H9 (cell line): ENCODE results near the gene STPG3. TPM values are rescaled to one million over a fixed set of nuclear protein-coding genes. Genes with fewer than 3 reads are reported as not detected.

Experiments used
- DNase-seq: peaks from one replicate; pipeline ENCODE4 v3.0.0-alpha.2; 2017
- H2AFZ ChIP-seq: one replicate; pipeline ENCODE4 v1.6.1; 2013; ENCODE audit warnings: mild to moderate bottlenecking, low read length, control low read depth, moderate library complexity
- H2AK5ac ChIP-seq: 2 replicates; pipeline ENCODE4 v1.6.1; 2013; ENCODE audit warnings: low read length, control low read depth, mixed read lengths; ENCODE audit not compliant: insufficient read length
- H2BK120ac ChIP-seq: one replicate; pipeline ENCODE4 v1.6.1; 2013; ENCODE audit warnings: low read depth, mild to moderate bottlenecking, low read length, control low read depth, inconsistent platforms; ENCODE audit not compliant: poor library complexity, severe bottlenecking
- H2BK12ac ChIP-seq: 2 replicates; pipeline ENCODE4 v1.6.1; 2013; ENCODE audit warnings: low read length, control low read depth, mixed read lengths, low read depth; ENCODE audit not compliant: insufficient read length
- H2BK15ac ChIP-seq: 2 replicates; pipeline ENCODE4 v1.6.1; 2013; ENCODE audit warnings: low read depth, low read length, control low read depth
- H2BK20ac ChIP-seq: one replicate; pipeline ENCODE4 v1.6.1; 2013; ENCODE audit warnings: low read depth, mild to moderate bottlenecking, low read length, control low read depth, inconsistent platforms; ENCODE audit not compliant: poor library complexity, severe bottlenecking
- H2BK5ac ChIP-seq: 2 replicates; pipeline ENCODE4 v1.6.1; 2013; ENCODE audit warnings: low read length, control low read depth, mixed read lengths; ENCODE audit not compliant: insufficient read length
- H3K14ac ChIP-seq: 2 replicates; pipeline ENCODE4 v1.6.1; 2013; ENCODE audit warnings: low read length, control low read depth; ENCODE audit not compliant: insufficient read depth
- H3K18ac ChIP-seq: 2 replicates; pipeline ENCODE4 v1.6.1; 2013; ENCODE audit warnings: low read depth, mild to moderate bottlenecking, mixed read lengths, low read length, control low read depth; ENCODE audit not compliant: insufficient read length
- H3K23ac ChIP-seq: 2 replicates; pipeline ENCODE4 v1.6.1; 2013; ENCODE audit warnings: low read length, control low read depth, mixed read lengths, low read depth; ENCODE audit not compliant: insufficient read length
- H3K23me2 ChIP-seq: 2 replicates; pipeline ENCODE4 v1.6.1; 2013; ENCODE audit warnings: low read depth, mild to moderate bottlenecking, mixed read lengths, low read length, control low read depth; ENCODE audit not compliant: insufficient read length, poor library complexity, severe bottlenecking
- H3K27ac ChIP-seq: 2 replicates; pipeline ENCODE4 v1.5.1; 2013; ENCODE audit warnings: low read length, control low read depth, mixed read lengths, low read depth; ENCODE audit not compliant: insufficient read length
- H3K27me3 ChIP-seq: 2 replicates; pipeline ENCODE4 v1.6.1; 2013; ENCODE audit warnings: low read length, control low read depth, inconsistent platforms; ENCODE audit not compliant: insufficient read depth
- H3K4ac ChIP-seq: 2 replicates; pipeline ENCODE4 v1.6.1; 2013; ENCODE audit warnings: low read depth, mild to moderate bottlenecking, control low read depth, inconsistent platforms, low read length, moderate library complexity
- H3K4me1 ChIP-seq: 2 replicates; pipeline ENCODE4 v1.6.1; 2013; ENCODE audit warnings: low read length, control low read depth, inconsistent platforms; ENCODE audit not compliant: insufficient read depth
- H3K4me2 ChIP-seq: 2 replicates; pipeline ENCODE4 v1.6.1; 2013; ENCODE audit warnings: low read length, control low read depth, mixed read lengths; ENCODE audit not compliant: insufficient read length, insufficient read depth
- H3K56ac ChIP-seq: 2 replicates; pipeline ENCODE4 v1.6.1; 2013; ENCODE audit warnings: low read depth, mild to moderate bottlenecking, mixed read lengths, low read length, control low read depth; ENCODE audit not compliant: insufficient read length
- H3K79me1 ChIP-seq: 2 replicates; pipeline ENCODE4 v1.6.1; 2013; ENCODE audit warnings: low read depth, mild to moderate bottlenecking, moderate library complexity, low read length, control low read depth, inconsistent platforms; ENCODE audit not compliant: insufficient read depth, poor library complexity, severe bottlenecking
- H3K79me2 ChIP-seq: 2 replicates; pipeline ENCODE4 v1.6.1; 2013; ENCODE audit warnings: low read length, control low read depth, inconsistent platforms; ENCODE audit not compliant: insufficient read depth
- H3K9ac ChIP-seq: 2 replicates; pipeline ENCODE4 v1.6.1; 2013; ENCODE audit warnings: low read length, control low read depth, mixed read lengths; ENCODE audit not compliant: insufficient read length; ENCODE audit errors: extremely low read depth
- H3K9me3 ChIP-seq: one replicate; pipeline ENCODE4 v1.6.1; 2013; ENCODE audit warnings: low read depth, low read length, inconsistent platforms; ENCODE audit not compliant: control insufficient read depth
- H3T11ph ChIP-seq: one replicate; pipeline ENCODE4 v1.6.1; 2013; ENCODE audit warnings: mild to moderate bottlenecking, low read length, control low read depth, inconsistent platforms
- H4K20me1 ChIP-seq: one replicate; pipeline ENCODE4 v1.6.1; 2013; ENCODE audit not compliant: control insufficient read depth, insufficient read length, insufficient read depth
- H4K5ac ChIP-seq: 2 replicates; pipeline ENCODE4 v1.6.1; 2013; ENCODE audit warnings: low read depth, mild to moderate bottlenecking, mixed read lengths, low read length, control low read depth; ENCODE audit not compliant: insufficient read length
- H4K8ac ChIP-seq: replicated peaks from 2 replicates; pipeline ENCODE4 v1.6.1; 2013; ENCODE audit warnings: low read length, control low read depth, mixed read lengths, low read depth; ENCODE audit not compliant: insufficient read length
- H4K91ac ChIP-seq: 2 replicates; pipeline ENCODE4 v1.6.1; 2013; ENCODE audit warnings: low read depth, mild to moderate bottlenecking, moderate library complexity, mixed read lengths, low read length, control low read depth; ENCODE audit not compliant: insufficient read length
- H3K27ac Mint-ChIP-seq, 3 experiments: 2 replicates in 2 of 3; 3 replicates in 1 of 3; pipeline ENCODE4 v1.8.0; 2020 to 2021; ENCODE audit warnings: mixed read lengths in 3 of 3, mild to moderate bottlenecking in 1 of 3, moderate library complexity in 1 of 3
- H3K27me3 Mint-ChIP-seq: 2 replicates; pipeline ENCODE4 v1.8.0; 2021; ENCODE audit warnings: low read depth, mild to moderate bottlenecking, moderate library complexity, mixed read lengths
- H3K36me3 Mint-ChIP-seq, 3 experiments: 2 replicates in 2 of 3; 3 replicates in 1 of 3; pipeline ENCODE4 v1.8.0; 2020 to 2021; ENCODE audit warnings: low read depth in 3 of 3, mixed read lengths in 3 of 3; ENCODE audit not compliant: insufficient read depth in 1 of 3
- H3K4me1 Mint-ChIP-seq, 2 experiments: 2 replicates each; pipeline ENCODE4 v1.8.0; 2020; ENCODE audit warnings: mixed read lengths in 2 of 2
- H3K4me3 Mint-ChIP-seq, 2 experiments: 2 replicates in 1 of 2; 3 replicates in 1 of 2; pipeline ENCODE4 v1.8.0; 2020 to 2021; ENCODE audit warnings: mild to moderate bottlenecking in 2 of 2, mixed read lengths in 2 of 2, moderate library complexity in 1 of 2
- H3K9me3 Mint-ChIP-seq, 2 experiments: 2 replicates in 1 of 2; 3 replicates in 1 of 2; pipeline ENCODE4 v1.8.0; 2020; ENCODE audit warnings: mild to moderate bottlenecking in 2 of 2, mixed read lengths in 2 of 2, moderate library complexity in 1 of 2
- CTCF ChIP-seq: fragments of 200-600 bp; sonication (generic); conservative IDR thresholded peaks from 3 replicates; pipeline ENCODE4 v1.8.0; 2021; ENCODE audit warnings: antibody characterized with exemption, mild to moderate bottlenecking
- WGBS: extraction: QIAGEN DNeasy Blood & Tissue Kit; methylation state at CpG from one replicate; pipeline ENCODE4 v1.1.7; 2013; ENCODE audit warnings: missing lambda C conversion rate, low lambda C conversion rate, mixed read lengths; ENCODE audit not compliant: insufficient read length; ENCODE audit errors: extremely low coverage; 5-methylcytosine and 5-hydroxymethylcytosine counted together
- total RNA-seq: library from RNA; stranded (reverse); gene quantifications from 2 replicates; pipeline ENCODE4 v1.2.1, GENCODE V29; 2021

STPG3 gene
- total RNA-seq, 1 experiment from 2014 or later, result not detected

GRCh38 chr9:137221095-137221505, 30.0 kb upstream of the STPG3 start:
- no peak overlapping the region for H3K4me2 ChIP-seq
- H3K27me3 Mint-ChIP-seq, result no peaks in the 10 kb centered on the region
- no peak overlapping the region for H3K27ac Mint-ChIP-seq
- peaks cover 0 to 11% (median 0%) of the 10 kb centered on the region in 3 experiments; a peak in 1 of 7 replicates for H3K36me3 Mint-ChIP-seq
- H3K9ac ChIP-seq, result no peak overlapping the region
- H3K56ac ChIP-seq, result no peak overlapping the region
- H4K8ac ChIP-seq, result no peak overlapping the region
- H3K4me3 Mint-ChIP-seq, result peak overlapping the region; percentile 22 to 60; a peak in 3 of 5 replicates
- no peak overlapping the region for H3K18ac ChIP-seq
- H3K23me2 ChIP-seq, result peaks cover 18% of the 10 kb centered on the region
- no peak overlapping the region for H2BK12ac ChIP-seq
- no CpG with 5 or more reads among the region's 14 CpGs for WGBS
- H3K9me3 Mint-ChIP-seq, result no peaks in the 10 kb centered on the region
- no peaks in the 10 kb centered on the region; the same call in 1 of the 2 replicates for H3K4me1 ChIP-seq
- H3K9me3 ChIP-seq, result no peaks in the 10 kb centered on the region
- H2AK5ac ChIP-seq, result no peak overlapping the region
- H3K4me1 Mint-ChIP-seq, result peaks cover 4 to 8% of the 10 kb centered on the region in 2 experiments
- H2BK5ac ChIP-seq, result no peak overlapping the region
- H3K4ac ChIP-seq, result no peak overlapping the region
- H4K20me1 ChIP-seq, result no peaks in the 10 kb centered on the region
- no peak for TF ChIP-seq CTCF
- H2AFZ ChIP-seq, result no peak overlapping the region
- H2BK20ac ChIP-seq, result no peak overlapping the region
- H2BK120ac ChIP-seq, result no peak overlapping the region
- H3K27ac ChIP-seq, result no peak overlapping the region
- no peak overlapping the region for H3K23ac ChIP-seq
- H3K14ac ChIP-seq, result no peak overlapping the region
- H3T11ph ChIP-seq, result no peak overlapping the region
- H3K79me2 ChIP-seq, result no peaks in the 10 kb centered on the region
- no peak overlapping the region for H4K5ac ChIP-seq
- no peaks in the 10 kb centered on the region for H3K27me3 ChIP-seq
- no peak overlapping the region for H2BK15ac ChIP-seq
- H3K79me1 ChIP-seq, result no peaks in the 10 kb centered on the region
- DNase-seq, result no peak
- no peak overlapping the region for H4K91ac ChIP-seq
